ENCODE results near the gene CDC42SE1.

CDC42SE1 gene

GRCh38 chr1:151032164-151032563 lies 27.3 kb downstream of the CDC42SE1 start:
- no peak overlapping the region for H3K4me3 ChIP-seq (ENCODE audit: low read depth, low read length)
- no peak for DNase-seq (ENCODE audit: low read depth)
- TF ChIP-seq, protein P1, sequence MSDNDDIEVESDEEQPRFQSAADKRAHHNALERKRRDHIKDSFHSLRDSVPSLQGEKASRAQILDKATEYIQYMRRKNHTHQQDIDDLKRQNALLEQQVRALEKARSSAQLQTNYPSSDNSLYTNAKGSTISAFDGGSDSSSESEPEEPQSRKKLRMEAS (IDR thresholded peaks at IDR 0.05; ENCODE audit: low read depth, low read length) = no peak
- TF ChIP-seq POLR2A (IDR thresholded peaks at IDR 0.05; ENCODE audit: extremely low read depth, insufficient read length) = no peak

- no peak overlapping the region for H3K4me3 ChIP-seq (ENCODE audit: low read depth, low read length)
- DNase-seq (ENCODE audit: low read depth) = no peak
- TF ChIP-seq, protein P1 (IDR thresholded peaks at IDR 0.05; ENCODE audit: low read depth, low read length) = no peak
Measured at GRCh38 chr1:151026460-151026859, 33.0 kb downstream of the CDC42SE1 start.

- no peak for TF ChIP-seq MYC (IDR thresholded peaks at IDR 0.05; ENCODE audit: low read depth, low read length)
- no peak for TF ChIP-seq POLR2A (IDR thresholded peaks at IDR 0.05; ENCODE audit: extremely low read depth, insufficient read length)
- TF ChIP-seq CTCF (IDR thresholded peaks at IDR 0.05; ENCODE audit: low read depth, low read length) = peak; percentile 86
- TF ChIP-seq, protein P1 (IDR thresholded peaks at IDR 0.05; ENCODE audit: low read depth, low read length) = no peak
- peak; percentile 83 for DNase-seq (ENCODE audit: low read depth)
- H3K4me3 ChIP-seq (ENCODE audit: low read depth, low read length) = no peak overlapping the region
Measured at GRCh38 chr1:151024540-151025146, 34.8 kb downstream of the CDC42SE1 start.

DNA sequence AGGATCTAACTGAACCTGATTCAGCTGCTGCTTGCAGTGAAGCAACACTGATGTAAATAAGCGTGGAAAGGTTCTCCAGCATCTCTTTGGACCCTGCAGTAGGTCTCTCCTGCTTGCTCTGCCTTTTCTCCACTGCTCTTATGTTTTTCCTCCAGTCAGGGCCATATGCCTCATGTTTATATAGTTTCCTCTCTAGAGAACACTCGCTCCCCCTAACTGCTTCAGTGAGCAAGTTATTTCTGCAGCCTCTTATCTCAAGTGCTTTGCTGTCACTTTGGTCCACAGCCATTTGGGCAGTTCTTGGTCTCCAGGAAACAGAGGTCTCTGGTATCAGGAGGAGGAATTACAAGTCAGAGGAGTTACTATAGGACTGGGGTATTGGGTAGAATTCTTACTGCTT lies 45.9 kb downstream of the CDC42SE1 start:
- TF ChIP-seq, protein P1 (IDR thresholded peaks at IDR 0.05; ENCODE audit: low read depth, low read length) = no peak
- no peak for TF ChIP-seq MYC (IDR thresholded peaks at IDR 0.05; ENCODE audit: low read depth, low read length)
- no peak for DNase-seq (ENCODE audit: low read depth)
- no peak overlapping the region for H3K4me3 ChIP-seq (ENCODE audit: low read depth, low read length)

DNA sequence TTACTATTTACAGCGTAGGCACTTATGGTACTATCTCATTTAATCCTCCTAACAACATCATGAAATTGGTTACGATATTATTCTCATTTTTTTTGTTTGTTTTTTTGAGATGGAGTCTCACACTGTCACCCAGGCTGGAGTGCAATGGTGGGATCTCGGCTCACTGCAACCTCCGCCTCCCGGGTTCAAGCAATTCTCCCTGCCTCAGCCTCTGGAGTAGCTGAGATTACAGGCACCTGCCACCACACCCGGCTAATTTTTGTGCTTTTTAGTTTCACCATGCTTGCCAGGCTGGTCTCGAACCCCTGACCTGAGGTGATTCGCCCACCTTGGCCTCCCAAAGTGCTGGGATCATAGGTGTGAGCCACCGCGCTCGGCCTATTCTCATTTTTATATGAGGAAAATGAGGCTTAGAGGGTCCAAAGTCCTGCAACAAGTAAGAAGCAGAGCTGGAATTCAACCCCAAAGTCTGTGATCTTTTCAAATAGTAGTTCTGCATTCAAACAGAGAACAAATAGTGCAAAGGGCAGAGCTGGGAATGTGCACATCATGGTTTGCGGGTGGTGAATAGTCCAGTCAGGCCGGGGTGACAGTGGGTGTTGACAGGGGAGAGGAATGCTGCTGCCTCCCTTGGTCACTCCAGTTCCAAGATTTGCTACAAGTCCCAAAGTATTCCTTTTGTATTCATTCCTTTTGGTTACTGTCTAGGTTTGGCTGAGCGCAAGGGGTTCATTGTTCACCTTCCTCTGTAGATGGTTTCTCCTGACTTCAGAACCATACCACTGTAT lies 46.5 kb downstream of the CDC42SE1 start:
- TF ChIP-seq MYC (IDR thresholded peaks at IDR 0.05; ENCODE audit: low read depth, low read length) (no peak), POLR2A (IDR thresholded peaks at IDR 0.05; ENCODE audit: extremely low read depth, insufficient read length) (no peak), CTCF (IDR thresholded peaks at IDR 0.05; ENCODE audit: low read depth, low read length) (no peak)
- TF ChIP-seq, protein P1 (IDR thresholded peaks at IDR 0.05; ENCODE audit: low read depth, low read length) = no peak
- no peak for DNase-seq (ENCODE audit: low read depth)
- H3K4me3 ChIP-seq (ENCODE audit: low read depth, low read length) = no peak overlapping the region

DNA sequence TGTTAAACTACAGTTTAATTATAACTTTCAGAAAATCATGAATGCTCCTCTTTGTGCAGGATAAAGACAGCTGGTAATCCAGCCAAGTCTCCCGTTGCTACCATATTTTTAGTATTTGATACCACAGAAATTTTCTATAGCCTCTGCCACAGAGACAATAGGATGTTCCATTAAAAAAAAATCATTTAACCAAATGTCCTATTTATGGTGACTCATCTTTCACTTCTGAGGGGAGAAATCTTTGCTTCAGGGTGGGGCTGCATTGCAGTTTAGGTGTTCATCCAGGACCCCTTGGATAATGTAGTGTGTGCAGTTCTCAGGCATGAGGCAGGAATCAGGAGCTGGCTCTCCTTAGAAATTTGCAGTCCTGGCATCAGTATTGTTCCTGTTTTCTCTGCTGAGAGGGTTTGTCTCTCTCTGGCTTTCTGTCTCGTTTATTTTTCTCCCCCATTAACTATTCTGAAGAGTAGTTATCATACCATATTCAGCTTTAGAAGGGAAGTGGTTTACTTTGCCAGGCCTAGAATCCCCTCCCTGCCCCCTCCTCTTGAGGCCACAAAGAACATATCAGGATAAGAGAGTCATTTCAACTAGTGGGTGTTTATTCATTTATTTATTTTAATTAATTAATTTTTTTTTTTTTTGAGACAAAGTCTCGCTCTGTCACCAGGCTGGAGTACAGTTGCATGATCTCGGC lies 48.1 kb downstream of the CDC42SE1 start:
- H3K4me3 ChIP-seq (ENCODE audit: low read depth, low read length) = no peak overlapping the region
- no peak for TF ChIP-seq CTCF (IDR thresholded peaks at IDR 0.05; ENCODE audit: low read depth, low read length)
- no peak for TF ChIP-seq POLR2A (IDR thresholded peaks at IDR 0.05; ENCODE audit: extremely low read depth, insufficient read length)
- TF ChIP-seq, protein P1 (IDR thresholded peaks at IDR 0.05; ENCODE audit: low read depth, low read length) = no peak
- TF ChIP-seq MYC (IDR thresholded peaks at IDR 0.05; ENCODE audit: low read depth, low read length) = no peak
- peak; percentile 23 for DNase-seq (ENCODE audit: low read depth)

DNA sequence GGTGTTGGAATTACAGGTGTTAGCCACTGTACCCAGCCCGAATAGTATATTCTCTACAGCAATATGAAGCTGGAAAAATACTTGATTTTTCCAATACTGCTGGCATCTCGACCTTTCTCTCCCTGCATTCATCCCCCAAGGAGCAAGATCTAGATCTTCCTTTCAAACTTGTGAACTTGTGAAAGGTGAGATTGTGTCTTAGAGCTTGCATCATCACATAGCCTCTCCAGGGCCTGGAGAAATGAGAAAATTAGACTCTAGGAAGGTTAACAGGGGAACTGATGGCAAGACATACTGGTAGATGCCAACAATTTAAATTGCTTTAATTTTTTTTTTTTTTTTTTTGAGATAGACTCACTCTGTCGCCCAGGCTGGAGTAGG lies 49.1 kb downstream of the CDC42SE1 start:
- TF ChIP-seq MYC (IDR thresholded peaks at IDR 0.05; ENCODE audit: low read depth, low read length) (no peak), POLR2A (IDR thresholded peaks at IDR 0.05; ENCODE audit: extremely low read depth, insufficient read length) (no peak), CTCF (IDR thresholded peaks at IDR 0.05; ENCODE audit: low read depth, low read length) (no peak)
- TF ChIP-seq, protein P1 (IDR thresholded peaks at IDR 0.05; ENCODE audit: low read depth, low read length) = no peak
- H3K4me3 ChIP-seq (ENCODE audit: low read depth, low read length) = no peak overlapping the region
- DNase-seq (ENCODE audit: low read depth) = no peak

All from NB4 (cell line).